ENCODE data around the gene ANKS6. TPM values are rescaled to one million over a fixed set of nuclear protein-coding genes. Genes with fewer than 3 reads are reported as not detected.

The ANKS6 gene
- polyA plus RNA-seq, 1 experiment, result 13.0 TPM

- CTCF ChIA-PET, result interaction anchor here (1.1 to 1.6 kb wide), 3 partner anchors 9 to 400 kb away, joined by 4 to 8 read pairs (median 4); no protein-coding TSS in a partner anchor
- no peaks in the 10 kb centered on the region for H3K36me3 ChIP-seq (ENCODE audit: control insufficient read depth, insufficient read depth, low read length)
- no peak for DNase-seq (ENCODE audit: low read depth)
- peaks cover 23% of the 10 kb centered on the region for H3K27me3 ChIP-seq (ENCODE audit: control insufficient read depth, insufficient read depth, low read length)
- H3K4me3 ChIP-seq (ENCODE audit: low read depth, low read length), result no peak overlapping the region
- POLR2A ChIA-PET, result no interaction called here
- TF ChIP-seq, protein P1, sequence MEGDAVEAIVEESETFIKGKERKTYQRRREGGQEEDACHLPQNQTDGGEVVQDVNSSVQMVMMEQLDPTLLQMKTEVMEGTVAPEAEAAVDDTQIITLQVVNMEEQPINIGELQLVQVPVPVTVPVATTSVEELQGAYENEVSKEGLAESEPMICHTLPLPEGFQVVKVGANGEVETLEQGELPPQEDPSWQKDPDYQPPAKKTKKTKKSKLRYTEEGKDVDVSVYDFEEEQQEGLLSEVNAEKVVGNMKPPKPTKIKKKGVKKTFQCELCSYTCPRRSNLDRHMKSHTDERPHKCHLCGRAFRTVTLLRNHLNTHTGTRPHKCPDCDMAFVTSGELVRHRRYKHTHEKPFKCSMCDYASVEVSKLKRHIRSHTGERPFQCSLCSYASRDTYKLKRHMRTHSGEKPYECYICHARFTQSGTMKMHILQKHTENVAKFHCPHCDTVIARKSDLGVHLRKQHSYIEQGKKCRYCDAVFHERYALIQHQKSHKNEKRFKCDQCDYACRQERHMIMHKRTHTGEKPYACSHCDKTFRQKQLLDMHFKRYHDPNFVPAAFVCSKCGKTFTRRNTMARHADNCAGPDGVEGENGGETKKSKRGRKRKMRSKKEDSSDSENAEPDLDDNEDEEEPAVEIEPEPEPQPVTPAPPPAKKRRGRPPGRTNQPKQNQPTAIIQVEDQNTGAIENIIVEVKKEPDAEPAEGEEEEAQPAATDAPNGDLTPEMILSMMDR (IDR thresholded peaks at IDR 0.05; ENCODE audit: insufficient read depth, low read depth, low read length), result no peak
Observed at GRCh38 chr9:98714833-98715232, 81.5 kb downstream of the ANKS6 start.

- H3K27me3 ChIP-seq (ENCODE audit: control insufficient read depth, insufficient read depth, low read length), result peaks cover 31% of the 10 kb centered on the region
- CTCF ChIA-PET, result interaction anchor here (1.0 kb wide), 1 partner anchor 63 kb away, joined by 6 read pairs; no protein-coding TSS in a partner anchor
- no peaks in the 10 kb centered on the region for H3K36me3 ChIP-seq (ENCODE audit: control insufficient read depth, insufficient read depth, low read length)
- no peak overlapping the region for H3K4me3 ChIP-seq (ENCODE audit: low read depth, low read length)
- POLR2A ChIA-PET, result no interaction called here
- TF ChIP-seq, protein P1 (IDR thresholded peaks at IDR 0.05; ENCODE audit: insufficient read depth, low read depth, low read length), result no peak
- no peak for DNase-seq (ENCODE audit: low read depth)
Observed at GRCh38 chr9:98712987-98713386, 83.4 kb downstream of the ANKS6 start.

DNA sequence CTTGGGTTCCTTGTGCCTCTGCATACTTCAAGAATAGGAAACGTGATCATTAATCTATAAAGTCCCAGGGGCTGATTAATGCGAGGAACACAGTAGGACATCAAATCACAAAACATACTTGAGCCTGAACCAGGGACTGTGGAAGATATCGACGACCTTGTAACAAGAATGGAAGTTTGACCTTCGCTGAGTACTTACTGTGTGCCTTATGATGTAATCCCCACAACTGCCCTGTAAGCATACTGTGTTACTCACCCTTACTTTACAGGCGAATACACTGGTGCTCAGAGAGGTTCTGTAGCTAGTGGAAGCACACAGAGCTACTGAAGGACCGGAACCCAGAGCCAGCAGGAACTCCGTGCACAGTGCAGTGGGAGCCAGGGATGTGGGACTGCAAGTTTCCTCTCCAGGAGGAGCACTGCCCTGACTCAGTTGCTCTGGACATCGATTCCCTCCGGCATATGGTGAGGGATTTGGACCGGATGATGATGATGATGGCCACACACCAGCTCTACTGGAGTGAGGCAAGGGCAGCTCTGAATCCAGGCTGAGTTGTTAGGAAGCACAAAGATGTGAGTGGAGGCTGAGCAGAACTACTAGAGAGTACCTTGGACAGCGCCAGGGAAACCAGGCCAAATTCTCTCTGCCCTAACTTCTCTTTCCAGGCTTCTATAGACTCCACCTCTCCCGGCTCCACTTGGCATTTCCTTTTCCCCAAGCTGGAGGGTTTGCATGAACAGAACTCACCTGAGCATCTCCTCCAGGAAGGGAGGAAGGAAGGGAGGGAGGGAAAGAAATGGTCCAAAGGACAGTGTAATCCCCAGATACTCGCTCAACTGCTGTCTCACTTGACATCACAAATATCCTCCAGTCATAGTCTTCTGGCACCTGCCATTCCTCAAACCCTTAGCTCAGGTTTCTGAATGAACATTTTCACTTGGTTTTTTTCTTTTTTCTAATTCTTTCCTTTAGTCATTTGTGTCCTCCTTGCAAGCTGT is 86.1 kb downstream of the ANKS6 start:
- peaks cover 41% of the 10 kb centered on the region for H3K27me3 ChIP-seq (ENCODE audit: control insufficient read depth, insufficient read depth, low read length)
- TF ChIP-seq, protein P1 (IDR thresholded peaks at IDR 0.05; ENCODE audit: insufficient read depth, low read depth, low read length), result no peak
- CTCF ChIA-PET, result interaction anchor here (0.6 to 1.8 kb wide), 5 partner anchors 49 to 396 kb away, joined by 3 to 5 read pairs (median 4); no protein-coding TSS in a partner anchor

GRCh38 chr9:98708933-98709911 is 87.1 kb downstream of the ANKS6 start, which contains the start of gene GABBR2:
Gene GABBR2 (minus strand): TSS chr9:98708935. CDS start chr9:98708737, 198 bp downstream.
- TF ChIP-seq, protein P1 (IDR thresholded peaks at IDR 0.05; ENCODE audit: insufficient read depth, low read depth, low read length), result no peak
- H3K36me3 ChIP-seq (ENCODE audit: control insufficient read depth, insufficient read depth, low read length), result no peaks in the 10 kb centered on the region
- peaks cover 41% of the 10 kb centered on the region for H3K27me3 ChIP-seq (ENCODE audit: control insufficient read depth, insufficient read depth, low read length)
- ChIA-PET CTCF (interaction anchor here (0.7 to 3.7 kb wide), 8 partner anchors 15 to 395 kb away, joined by 3 to 21 read pairs (median 4); no protein-coding TSS in a partner anchor), POLR2A (no interaction called here)
- DNase-seq (ENCODE audit: low read depth), result no peak
- H3K4me3 ChIP-seq (ENCODE audit: low read depth, low read length), result peak within 1 kb of the TSS; percentile 8; the same call in 1 of the 2 replicates

More for the DNA sequence above, 86.1 kb downstream of the ANKS6 start:
- H3K36me3 ChIP-seq (ENCODE audit: control insufficient read depth, insufficient read depth, low read length), result no peaks in the 10 kb centered on the region
- DNase-seq (ENCODE audit: low read depth), result no peak
- H3K4me3 ChIP-seq (ENCODE audit: low read depth, low read length), result no peak overlapping the region
- POLR2A ChIA-PET, result no interaction called here

Measured in BJ (cell line).